CD4-positive, alpha-beta T cell (primary cell): ENCODE results near the gene PINK1. TPM values are rescaled to one million over a fixed set of nuclear protein-coding genes. Genes with fewer than 3 reads are reported as not detected.

Source experiments
- ATAC-seq: fragments of 200-7000 bp; cut with Tn5 transposase; one replicate; pipeline ENCODE4 v1.10.0; 2022; ENCODE audit warnings: mild to moderate bottlenecking; ENCODE audit not compliant: poor library complexity
- CTCF ChIA-PET: fragments of 350-600 bp; sonication (Branson Sonifier 250); formaldehyde crosslinking; loops from one replicate; lab custom pipeline; 2021; ENCODE audit warnings: antibody characterized with exemption, inconsistent platforms; lab: Charles Lee
- POLR2A ChIA-PET: fragments of 350-600 bp; sonication (Branson Sonifier 250); formaldehyde crosslinking; loops from one replicate; lab custom pipeline; 2021; ENCODE audit warnings: antibody characterized with exemption, inconsistent platforms; lab: Charles Lee
- DNase-seq, 14 experiments: peaks; one replicate each; pipeline ENCODE4 v3.0.0-alpha.2; 2013 to 2020; ENCODE audit warnings: mixed read lengths in 2 of 14
- H3K27ac ChIP-seq, 2 donors: one replicate each; pipeline versions ENCODE4 v1.5.1 to v1.7.0; 2013; ENCODE audit warnings: low read length in 2 of 2, low read depth in 1 of 2, mild to moderate bottlenecking in 1 of 2
- H3K27me3 ChIP-seq, 2 experiments: 1 replicate in 1 of 2; 2 replicates in 1 of 2; pipeline versions ENCODE4 v1.6.1 to v1.7.0; 2013; ENCODE audit warnings: low read length in 2 of 2, control low read depth in 1 of 2, mild to moderate bottlenecking in 1 of 2, moderate library complexity in 1 of 2; ENCODE audit not compliant: insufficient read depth in 2 of 2, control insufficient read depth in 1 of 2
- H3K36me3 ChIP-seq: one replicate; pipeline ENCODE4 v1.6.1; 2013; ENCODE audit warnings: low read length, control low read depth; ENCODE audit not compliant: insufficient read depth
- H3K4me1 ChIP-seq: one replicate; pipeline ENCODE4 v1.6.1; 2013; ENCODE audit warnings: low read length, control low read depth; ENCODE audit not compliant: insufficient read depth
- H3K4me3 ChIP-seq: one replicate; pipeline ENCODE4 v1.5.1; 2013; ENCODE audit warnings: mild to moderate bottlenecking, low read length, moderate library complexity
- H3K9me3 ChIP-seq, 2 experiments: 1 replicate in 1 of 2; 2 replicates in 1 of 2; pipeline versions ENCODE4 v1.6.1 to v1.7.0; 2013; ENCODE audit warnings: low read length in 2 of 2, mild to moderate bottlenecking in 2 of 2, control low read depth in 1 of 2, moderate library complexity in 1 of 2; ENCODE audit not compliant: control insufficient read depth in 1 of 2, insufficient read depth in 1 of 2
- H3K27ac Mint-ChIP-seq: one replicate; pipeline ENCODE4 v1.8.0; 2020; ENCODE audit warnings: mixed read lengths
- H3K27me3 Mint-ChIP-seq: one replicate; pipeline ENCODE4 v1.8.0; 2021; ENCODE audit warnings: mixed read lengths
- H3K36me3 Mint-ChIP-seq: one replicate; pipeline ENCODE4 v1.8.0; 2021; ENCODE audit warnings: low read depth, mixed read lengths
- H3K4me1 Mint-ChIP-seq: one replicate; pipeline ENCODE4 v1.8.0; 2021; ENCODE audit warnings: low read depth, mixed read lengths
- H3K4me3 Mint-ChIP-seq: one replicate; pipeline ENCODE4 v1.8.0; 2020; ENCODE audit warnings: mild to moderate bottlenecking, mixed read lengths
- H3K9me3 Mint-ChIP-seq: one replicate; pipeline ENCODE4 v1.8.0; 2020; ENCODE audit warnings: mixed read lengths
- intact Hi-C, 2 experiments: fragments of 100-400 bp; cut with DNase I in 1 of 2; cut with micrococcal nuclease in 1 of 2; formaldehyde crosslinking; loops; one replicate each; pipeline versions ENCODE4 v1.15.1 to v1.9.0; 2023 to 2025; cut with DNase I, micrococcal nuclease
- total RNA-seq, 174 experiments: library from RNA in 2 of 174; stranded (reverse) in 2 of 174; gene quantifications; one replicate each; pipeline ENCODE4 v1.2.3 and lab custom pipeline; 2021 to 2026
- TF ChIP-seq, protein P1 (sequence below): fragments of 200-600 bp; IDR thresholded peaks from one replicate; pipeline ENCODE4 v1.8.0; 2022; ENCODE audit warnings: antibody characterized with exemption, mild to moderate bottlenecking

Gene PINK1
- total RNA-seq, 2 experiments from 2014 or later, result 6.6 to 7.5 TPM

DNA sequence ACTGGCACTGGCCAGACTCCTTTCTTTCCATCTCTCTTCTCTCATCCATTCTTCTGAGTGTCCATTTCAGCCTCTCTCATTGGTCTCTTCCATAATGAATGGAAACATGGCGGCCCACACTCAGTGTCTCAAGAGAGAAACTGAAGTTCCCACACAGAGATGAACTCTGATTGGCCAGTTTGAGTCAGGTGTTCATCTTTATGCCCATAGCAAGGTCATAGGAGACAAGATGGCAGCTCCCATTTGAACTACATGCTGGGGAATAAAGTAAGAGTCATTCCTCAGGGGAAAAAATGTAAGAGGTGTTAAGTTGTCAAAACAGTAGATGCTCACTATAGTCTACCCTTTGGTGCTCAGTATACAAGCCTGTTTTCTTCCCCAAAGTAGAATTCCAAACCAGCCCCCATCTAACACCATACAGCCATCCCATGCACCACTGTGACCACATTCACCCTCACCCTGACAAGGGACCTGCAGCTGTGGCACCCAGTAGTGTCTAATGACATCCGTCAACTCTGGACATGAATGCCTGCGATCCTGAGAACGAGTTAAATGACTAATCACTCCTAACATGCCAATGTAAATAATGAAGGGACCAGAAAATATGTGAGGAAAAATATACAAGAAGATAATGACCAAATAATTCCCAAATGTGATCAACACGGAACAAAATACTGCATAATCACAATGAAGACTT is 32.0 kb upstream of the PINK1 start:
- H3K36me3 ChIP-seq, result no peaks in the 10 kb centered on the region
- intact Hi-C loops, result no loop called here
- no peak for DNase-seq
- CTCF ChIA-PET, result no interaction called here
- POLR2A ChIA-PET, result no interaction called here
- Mint-ChIP-seq H3K27me3 (peaks cover 17% of the 10 kb centered on the region), H3K36me3 (no peaks in the 10 kb centered on the region), H3K9me3 (no peaks in the 10 kb centered on the region), H3K4me1 (no peaks in the 10 kb centered on the region), H3K4me3 (no peak overlapping the region), H3K27ac (no peak overlapping the region)
- no peaks in the 10 kb centered on the region for H3K4me1 ChIP-seq
- H3K4me3 ChIP-seq, result no peak overlapping the region
- no peaks in the 10 kb centered on the region for H3K9me3 ChIP-seq
- TF ChIP-seq, protein P1, sequence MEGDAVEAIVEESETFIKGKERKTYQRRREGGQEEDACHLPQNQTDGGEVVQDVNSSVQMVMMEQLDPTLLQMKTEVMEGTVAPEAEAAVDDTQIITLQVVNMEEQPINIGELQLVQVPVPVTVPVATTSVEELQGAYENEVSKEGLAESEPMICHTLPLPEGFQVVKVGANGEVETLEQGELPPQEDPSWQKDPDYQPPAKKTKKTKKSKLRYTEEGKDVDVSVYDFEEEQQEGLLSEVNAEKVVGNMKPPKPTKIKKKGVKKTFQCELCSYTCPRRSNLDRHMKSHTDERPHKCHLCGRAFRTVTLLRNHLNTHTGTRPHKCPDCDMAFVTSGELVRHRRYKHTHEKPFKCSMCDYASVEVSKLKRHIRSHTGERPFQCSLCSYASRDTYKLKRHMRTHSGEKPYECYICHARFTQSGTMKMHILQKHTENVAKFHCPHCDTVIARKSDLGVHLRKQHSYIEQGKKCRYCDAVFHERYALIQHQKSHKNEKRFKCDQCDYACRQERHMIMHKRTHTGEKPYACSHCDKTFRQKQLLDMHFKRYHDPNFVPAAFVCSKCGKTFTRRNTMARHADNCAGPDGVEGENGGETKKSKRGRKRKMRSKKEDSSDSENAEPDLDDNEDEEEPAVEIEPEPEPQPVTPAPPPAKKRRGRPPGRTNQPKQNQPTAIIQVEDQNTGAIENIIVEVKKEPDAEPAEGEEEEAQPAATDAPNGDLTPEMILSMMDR, result no peak
- H3K27ac ChIP-seq, result no peak overlapping the region
- no peak for ATAC-seq
- H3K27me3 ChIP-seq, result no peaks in the 10 kb centered on the region

DNA sequence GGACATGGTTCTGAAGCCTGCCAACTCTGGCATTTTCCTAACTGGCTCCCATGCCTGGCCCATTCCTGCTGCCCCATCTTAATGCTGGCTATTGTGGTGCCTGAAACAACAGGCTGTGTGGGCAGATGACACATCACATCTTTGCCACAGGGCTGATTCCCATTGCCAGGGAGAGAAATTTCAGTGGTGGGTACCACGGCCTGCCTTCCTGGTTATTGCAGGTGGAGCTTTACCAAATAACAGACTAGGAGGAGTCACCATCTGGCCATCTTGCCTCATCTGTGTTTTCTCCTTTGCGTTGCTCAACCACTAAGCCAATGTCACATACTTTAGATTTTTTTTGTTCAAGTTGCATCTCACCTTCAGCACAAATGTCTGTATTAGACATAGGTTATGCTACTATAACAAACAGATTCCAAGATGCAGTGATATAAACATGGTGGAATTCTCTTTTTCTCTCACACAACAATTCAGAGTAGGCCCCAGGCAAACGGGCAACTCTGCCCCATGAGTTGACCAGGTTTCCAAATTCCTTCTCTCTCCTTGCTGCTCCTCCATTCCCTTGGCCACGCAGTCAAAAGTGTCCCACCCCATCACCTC is 30.3 kb upstream of the PINK1 start:
- Mint-ChIP-seq H3K36me3 (no peaks in the 10 kb centered on the region), H3K27ac (no peak overlapping the region), H3K4me1 (no peaks in the 10 kb centered on the region), H3K4me3 (no peak overlapping the region), H3K9me3 (no peaks in the 10 kb centered on the region), H3K27me3 (peaks cover 21% of the 10 kb centered on the region)
- H3K36me3 ChIP-seq, result no peaks in the 10 kb centered on the region
- H3K27me3 ChIP-seq, result no peaks in the 10 kb centered on the region
- intact Hi-C loops, result no loop called here
- CTCF ChIA-PET, result no interaction called here
- no peak for ATAC-seq
- no peak overlapping the region for H3K4me3 ChIP-seq
- no peak overlapping the region for H3K27ac ChIP-seq
- no peak for DNase-seq
- no peaks in the 10 kb centered on the region for H3K9me3 ChIP-seq
- no peaks in the 10 kb centered on the region for H3K4me1 ChIP-seq
- TF ChIP-seq, protein P1, result no peak
- POLR2A ChIA-PET, result no interaction called here

DNA sequence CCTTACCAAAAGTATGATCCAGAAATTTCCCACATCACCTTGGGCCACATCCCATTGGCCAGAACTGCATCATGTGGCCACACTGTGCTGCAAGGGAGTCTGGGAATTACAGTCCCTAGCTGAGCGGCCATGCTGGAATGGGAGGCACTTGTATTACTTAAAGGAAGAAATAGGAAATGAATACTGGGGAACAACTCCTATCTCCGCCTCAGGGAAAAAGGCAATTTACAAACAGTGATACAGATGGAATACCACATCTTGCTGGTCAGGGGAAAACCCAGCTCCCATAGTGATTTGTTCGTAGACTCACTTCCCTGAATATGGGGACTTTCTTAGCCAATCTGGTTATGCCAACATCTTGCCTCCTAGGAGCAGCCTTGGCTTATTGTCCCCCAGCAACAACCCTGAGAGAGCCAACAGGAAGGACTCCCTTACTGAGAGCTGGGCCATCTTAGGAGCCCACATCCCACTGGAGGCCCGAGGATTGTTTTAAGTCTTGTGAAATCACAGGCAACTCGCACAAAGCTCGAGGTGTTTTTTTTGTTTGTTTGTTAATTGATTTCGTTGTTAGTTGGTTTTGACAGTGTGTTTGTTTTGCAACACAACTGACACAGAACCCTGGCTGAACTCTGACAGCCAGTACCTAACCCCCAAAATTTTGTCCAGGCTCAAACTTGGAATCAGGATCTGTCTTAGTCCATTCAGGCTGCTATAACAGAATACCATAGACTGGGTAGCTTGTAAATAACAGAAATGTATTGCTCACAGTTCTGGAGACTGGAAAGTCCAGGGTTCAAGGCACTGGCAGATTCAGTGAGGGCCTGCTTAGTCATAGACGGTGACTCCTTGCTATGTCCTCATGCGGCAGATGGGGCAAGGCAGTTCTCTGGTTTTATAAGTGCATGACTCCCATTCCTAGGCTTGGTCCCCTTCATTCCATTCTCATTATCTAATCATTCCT is 29.5 kb upstream of the PINK1 start:
- intact Hi-C loops, result no loop called here
- TF ChIP-seq, protein P1, result no peak
- no peaks in the 10 kb centered on the region for H3K4me1 Mint-ChIP-seq
- no peaks in the 10 kb centered on the region for H3K36me3 ChIP-seq
- POLR2A ChIA-PET, result no interaction called here
- no peak overlapping the region for H3K4me3 Mint-ChIP-seq
- no peak overlapping the region for H3K27ac Mint-ChIP-seq
- H3K9me3 ChIP-seq, result no peaks in the 10 kb centered on the region
- no peaks in the 10 kb centered on the region for H3K27me3 ChIP-seq
- H3K36me3 Mint-ChIP-seq, result no peaks in the 10 kb centered on the region
- no peaks in the 10 kb centered on the region for H3K4me1 ChIP-seq
- no peak for ATAC-seq
- H3K27me3 Mint-ChIP-seq, result peaks cover 19% of the 10 kb centered on the region
- no peaks in the 10 kb centered on the region for H3K9me3 Mint-ChIP-seq
- CTCF ChIA-PET, result no interaction called here
- peak in 2 of 14 experiments; percentile 44 to 59 for DNase-seq
- no peak overlapping the region for H3K27ac ChIP-seq
- no peak overlapping the region for H3K4me3 ChIP-seq
